NCI-H2227 (cell line): ENCODE data around the gene RITA1.

ENCODE experiments used
- DNase-seq: peaks from one replicate; lab custom pipeline; 2025; ENCODE audit not compliant: unreplicated experiment; lab: John Stamatoyannopoulos, UW

RITA1 gene

DNA sequence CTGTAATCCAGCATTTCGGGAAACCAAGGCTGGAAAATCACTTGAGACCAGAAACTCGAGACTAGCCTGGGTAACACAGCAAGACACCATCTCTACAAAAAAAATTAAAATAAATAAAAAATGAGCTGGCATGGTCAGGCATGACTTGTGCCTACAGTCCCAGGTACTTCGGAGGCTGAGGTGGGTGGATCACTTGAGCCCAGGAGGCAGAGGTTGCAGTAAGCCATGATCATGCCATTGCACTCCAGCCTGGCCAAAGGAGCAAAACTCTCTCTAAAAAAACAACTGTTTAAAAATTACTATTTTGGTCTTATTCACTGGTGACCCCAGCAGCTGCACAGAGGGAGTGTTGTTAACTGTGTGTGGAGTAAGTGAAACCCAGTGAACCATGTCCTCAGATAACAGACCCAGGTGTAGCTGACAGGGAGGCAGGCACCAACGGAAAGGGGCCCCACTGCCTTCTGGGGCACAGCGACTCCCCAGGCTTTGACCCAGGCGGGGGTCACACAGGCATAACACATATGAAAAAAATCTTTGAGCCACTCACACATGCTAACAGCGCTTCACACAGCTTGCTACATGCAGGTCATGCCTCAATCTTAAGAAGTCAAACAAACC, 12.3 kb upstream of the RITA1 start:
- no peak for DNase-seq

DNA sequence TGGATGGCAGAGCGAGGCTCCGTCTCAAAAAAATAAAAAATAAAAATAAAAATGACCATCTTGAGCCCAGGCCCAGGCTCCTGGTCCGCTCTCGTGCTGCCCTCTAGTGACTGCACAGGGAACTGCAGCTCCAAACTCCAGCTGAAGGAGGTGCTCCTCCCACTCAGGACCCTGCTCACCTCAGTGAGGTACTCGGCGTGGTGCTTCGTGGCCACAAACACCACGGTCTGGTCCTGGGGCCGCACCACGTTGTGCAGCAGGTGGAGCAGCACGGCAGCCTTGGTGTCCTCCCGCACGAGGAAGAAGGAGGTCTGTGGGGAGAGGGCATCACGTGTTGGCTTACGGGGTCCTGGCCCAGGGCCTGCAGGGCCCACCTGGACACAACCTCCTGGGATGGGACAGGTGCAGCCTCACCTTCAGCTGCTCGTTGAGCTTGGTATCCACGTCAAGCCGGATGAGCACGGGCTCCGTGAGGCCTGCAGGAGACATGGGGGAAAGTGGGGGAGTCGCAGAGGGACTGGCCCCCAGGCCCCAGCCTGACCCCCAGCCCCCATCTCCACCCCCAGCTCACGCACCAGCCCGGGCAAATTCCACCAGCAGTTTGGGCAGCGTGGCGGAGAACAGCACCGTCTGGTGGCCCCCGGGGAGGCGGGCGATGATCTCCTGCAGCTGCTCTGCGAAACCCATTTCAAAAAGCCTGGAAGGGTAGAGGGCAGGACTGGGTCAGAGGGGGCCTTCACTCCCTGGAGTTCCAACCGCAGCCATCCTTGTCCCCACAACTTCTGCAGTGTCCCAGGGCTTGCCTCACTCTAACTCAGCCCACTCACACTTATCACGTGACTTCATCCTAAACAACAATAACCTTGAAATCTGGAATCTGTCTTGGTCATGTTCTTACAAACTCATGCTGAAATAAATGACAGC, 10.8 kb upstream of the RITA1 start:
- DNase-seq, result peak; percentile 86

DNA sequence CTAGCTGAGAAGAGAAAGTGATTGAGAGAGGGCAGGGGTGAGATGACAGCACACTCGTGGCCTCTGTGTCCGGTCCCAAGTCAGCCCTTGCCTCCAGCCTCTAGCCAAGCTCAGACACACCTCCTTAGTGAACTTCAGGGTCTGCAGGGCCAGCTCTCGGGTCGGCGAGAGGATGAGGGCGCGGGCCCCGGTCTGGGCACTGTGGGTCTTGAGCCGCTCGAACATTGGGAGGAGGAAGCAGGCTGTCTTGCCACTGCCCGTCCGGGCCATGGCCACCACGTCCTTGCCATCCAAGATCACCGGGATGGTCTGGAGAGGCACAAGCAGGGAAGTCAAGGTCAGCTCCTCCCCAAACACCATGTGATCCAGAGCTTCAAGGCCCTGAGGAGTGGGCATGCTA, 6.5 kb upstream of the RITA1 start:
- no peak for DNase-seq

DNA sequence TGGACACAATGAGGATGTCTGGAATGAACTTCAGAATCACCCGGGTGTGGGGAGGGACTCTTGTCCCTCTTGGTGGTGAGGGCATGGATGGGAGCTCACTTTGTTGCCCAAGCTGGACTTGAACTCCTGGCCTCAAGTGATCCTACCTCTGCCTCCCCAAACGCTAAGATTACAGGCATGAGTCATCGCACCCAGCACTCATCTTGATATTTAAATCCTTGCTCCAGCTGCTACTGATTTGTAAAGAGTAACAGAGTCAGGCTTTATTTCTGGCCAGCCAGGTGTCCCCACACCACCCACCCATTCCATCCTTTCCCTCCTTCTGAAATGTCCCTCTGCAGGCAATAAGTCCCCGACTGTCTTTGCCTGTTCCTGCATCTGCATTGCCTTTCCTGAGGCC, 5.2 kb upstream of the RITA1 start:
- DNase-seq, result no peak

DNA sequence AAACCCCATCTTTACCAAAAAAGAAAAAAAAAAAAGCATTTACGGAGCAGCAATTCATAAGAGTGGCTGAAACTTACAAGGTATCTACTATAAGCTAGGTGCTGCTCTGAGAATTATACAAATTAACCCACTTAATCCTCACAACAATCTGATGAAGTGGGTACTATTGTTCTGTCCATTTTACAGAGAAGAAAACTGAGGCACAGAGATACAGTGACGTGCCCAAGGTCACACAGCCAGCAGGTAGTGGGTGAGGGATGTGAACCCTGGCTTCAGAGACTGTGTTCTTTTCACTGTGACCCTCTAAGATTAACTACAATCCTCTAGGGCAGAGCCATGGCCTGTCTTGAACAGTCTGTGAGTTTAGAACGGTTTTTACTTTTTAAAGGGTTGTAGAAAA, 3.5 kb upstream of the RITA1 start:
- no peak for DNase-seq

DNA sequence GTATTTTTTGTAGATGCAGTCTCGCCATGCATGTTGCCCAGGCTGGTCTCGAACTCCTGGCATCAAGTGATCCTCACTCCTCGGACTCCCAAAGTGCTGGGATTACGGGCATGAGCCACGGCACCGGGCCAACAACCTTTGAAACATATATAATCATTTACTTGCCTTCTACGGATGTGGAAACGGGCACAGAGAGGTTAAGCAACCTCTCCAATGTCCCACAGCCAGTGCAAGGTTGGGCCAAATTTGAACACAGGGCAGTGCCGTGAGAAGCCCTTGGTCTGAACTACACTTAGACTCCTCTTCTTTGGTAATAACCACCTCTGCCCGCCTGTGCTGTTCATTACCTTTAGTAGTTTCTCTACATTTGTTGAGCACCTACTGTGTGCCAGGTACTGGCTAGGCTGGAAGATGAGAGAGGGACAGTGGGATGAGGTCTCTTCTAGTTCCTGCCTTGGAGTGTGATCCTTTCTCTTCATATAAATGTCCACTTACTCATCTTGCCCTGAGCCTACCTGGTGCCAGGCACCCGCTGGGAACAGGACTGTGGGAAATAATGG, 2.4 kb upstream of the RITA1 start:
- no peak for DNase-seq

DNA sequence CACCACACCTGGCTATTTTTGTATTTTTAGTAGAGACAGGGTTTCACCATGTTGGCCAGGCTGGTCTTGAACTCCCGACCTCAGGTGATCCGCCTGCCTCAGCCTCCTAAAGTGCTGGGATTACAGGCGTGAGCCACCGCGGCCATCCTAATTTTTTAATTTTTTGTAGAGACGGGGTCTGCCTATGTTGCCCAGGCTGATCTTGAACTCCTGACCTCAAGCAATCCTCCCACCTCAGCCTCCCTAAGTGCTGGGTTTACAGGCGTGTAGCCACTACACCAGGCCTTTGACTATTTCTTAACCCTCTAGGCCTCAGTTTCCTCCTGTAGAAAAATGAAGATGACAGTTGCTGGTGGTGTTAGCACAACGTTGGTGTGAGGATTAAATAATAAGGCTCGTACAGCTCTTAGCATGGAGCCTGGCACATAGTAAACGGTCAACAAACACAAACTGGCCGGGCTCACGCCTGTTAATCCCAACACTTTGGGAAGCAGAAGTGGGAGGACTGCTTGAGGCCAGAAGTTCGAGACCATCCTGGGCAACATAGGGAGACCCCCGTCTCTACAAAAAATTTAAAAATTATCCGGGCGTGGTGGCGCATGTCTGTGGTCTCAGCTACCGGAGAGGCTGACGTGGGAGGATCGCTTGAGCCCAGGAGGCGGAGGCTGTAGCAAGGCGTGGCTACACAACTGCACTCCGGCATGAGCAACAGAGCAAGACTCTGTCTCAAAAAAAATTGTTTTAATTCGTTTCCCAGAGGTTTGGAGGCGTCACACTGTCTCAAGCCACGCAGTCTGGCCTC, 1.2 kb upstream of the RITA1 start:
- peak; percentile 79 for DNase-seq

DNA sequence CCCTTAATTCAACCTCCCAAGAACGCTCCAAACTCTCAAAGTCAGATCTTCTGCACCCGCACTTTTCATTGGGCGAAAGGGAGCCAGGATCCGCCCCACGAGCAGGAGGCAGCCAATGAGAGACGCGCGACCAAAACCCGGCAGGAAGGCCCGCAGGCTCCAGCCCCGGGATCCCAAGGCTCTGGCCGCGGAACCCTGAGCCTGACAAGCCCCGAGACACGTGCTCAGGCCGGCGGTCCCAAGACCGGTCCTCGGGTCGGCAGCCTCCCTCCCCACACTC, 681 bp upstream of the RITA1 start:
- peak; percentile 87 for DNase-seq

DNA sequence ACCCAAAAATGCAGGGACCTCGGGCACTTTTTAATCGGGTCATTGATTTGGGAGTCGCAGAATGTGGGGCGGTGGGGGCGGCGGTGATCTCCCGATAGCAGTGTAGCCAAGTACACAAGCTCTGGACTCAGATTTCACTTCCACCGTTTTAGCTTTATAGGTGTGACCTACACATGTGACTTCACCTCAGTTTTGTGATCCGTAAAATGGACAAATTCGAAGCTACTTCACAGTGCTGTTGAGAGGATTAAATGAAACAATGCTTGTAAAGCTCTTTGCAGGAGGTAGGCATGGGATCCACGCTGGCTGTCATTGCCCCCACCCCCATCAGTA, 478 bp downstream of the RITA1 start:
- DNase-seq, result peak; percentile 52

DNA sequence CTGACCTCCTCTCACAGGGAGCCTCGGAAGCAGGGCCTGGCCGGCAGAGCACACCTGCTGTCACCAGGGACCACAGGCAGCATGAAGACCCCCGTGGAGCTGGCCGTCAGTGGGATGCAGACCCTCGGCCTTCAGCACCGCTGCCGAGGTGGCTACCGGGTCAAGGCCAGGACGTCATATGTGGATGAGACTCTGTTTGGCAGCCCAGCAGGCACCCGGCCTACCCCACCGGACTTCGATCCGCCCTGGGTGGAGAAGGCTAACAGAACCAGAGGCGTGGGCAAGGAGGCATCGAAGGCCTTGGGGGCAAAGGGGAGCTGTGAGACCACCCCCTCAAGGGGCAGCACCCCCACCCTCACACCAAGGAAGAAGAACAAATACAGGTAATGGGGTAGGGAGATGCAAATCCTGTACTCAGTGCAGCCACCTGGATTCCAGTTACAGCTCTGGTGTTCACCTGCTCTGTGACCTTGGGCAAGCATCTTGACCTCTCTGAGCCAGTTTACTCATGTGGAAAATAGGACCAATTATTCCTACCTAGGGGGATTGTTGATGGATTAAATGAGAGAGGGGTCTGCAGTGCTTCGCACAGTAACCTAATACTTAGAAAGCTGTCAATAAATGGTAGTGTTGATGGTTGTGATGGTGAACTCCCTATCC, 1.3 kb downstream of the RITA1 start:
- DNase-seq, result no peak

DNA sequence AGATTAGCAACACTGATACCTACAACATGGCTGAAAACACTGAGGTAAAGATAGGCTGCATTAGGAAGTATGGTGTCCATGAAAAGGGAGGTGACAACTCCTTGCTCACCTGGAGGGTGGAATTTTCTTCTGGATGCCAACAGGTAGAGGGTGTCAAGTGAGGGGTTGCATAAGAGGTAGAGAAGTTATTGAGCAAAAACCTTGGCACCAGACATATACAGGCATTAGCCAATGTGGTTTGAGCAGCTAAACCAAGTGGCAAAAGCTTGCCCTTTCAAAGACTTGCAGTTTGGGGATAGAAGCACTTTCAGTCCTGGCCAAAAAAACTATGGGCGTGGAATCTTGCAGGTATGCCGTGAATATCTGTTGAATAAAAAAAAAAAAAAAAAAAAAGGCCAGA, 3.8 kb downstream of the RITA1 start:
- no peak for DNase-seq

DNA sequence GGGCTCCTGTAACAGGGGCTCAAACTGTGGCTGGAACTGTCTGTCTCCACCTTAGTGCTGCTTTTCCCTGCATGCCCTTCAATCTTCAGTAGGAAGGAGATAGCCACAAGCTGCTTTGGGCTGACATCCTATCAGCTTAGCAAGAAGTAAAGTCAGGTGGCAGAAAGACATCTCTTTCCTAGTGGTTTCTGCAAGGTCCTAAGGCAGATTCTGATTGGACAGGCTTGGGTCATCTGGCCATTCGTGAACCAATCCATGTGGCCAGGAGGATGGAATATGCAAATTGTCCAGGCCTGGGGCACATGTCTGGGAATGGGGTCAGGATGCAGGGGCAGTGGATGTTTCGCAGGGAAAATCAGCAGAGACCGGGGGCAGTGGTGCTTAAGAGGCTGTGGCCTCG, 5.2 kb downstream of the RITA1 start:
- peak; percentile 32 for DNase-seq

DNA sequence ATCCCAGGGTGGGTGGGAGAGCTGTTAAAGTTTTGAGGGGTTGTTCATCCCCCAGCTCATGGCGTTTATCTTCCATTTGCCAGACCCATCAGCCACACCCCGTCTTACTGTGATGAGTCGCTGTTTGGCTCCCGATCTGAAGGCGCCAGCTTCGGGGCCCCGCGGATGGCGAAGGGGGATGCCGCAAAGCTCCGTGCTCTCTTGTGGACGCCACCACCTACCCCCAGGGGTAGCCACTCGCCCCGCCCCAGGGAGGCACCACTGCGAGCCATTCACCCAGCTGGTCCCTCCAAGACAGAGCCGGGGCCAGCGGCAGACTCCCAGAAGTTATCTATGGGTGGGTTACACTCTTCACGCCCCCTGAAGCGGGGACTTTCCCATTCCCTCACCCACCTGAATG, 5.7 kb downstream of the RITA1 start:
- DNase-seq, result no peak

DNA sequence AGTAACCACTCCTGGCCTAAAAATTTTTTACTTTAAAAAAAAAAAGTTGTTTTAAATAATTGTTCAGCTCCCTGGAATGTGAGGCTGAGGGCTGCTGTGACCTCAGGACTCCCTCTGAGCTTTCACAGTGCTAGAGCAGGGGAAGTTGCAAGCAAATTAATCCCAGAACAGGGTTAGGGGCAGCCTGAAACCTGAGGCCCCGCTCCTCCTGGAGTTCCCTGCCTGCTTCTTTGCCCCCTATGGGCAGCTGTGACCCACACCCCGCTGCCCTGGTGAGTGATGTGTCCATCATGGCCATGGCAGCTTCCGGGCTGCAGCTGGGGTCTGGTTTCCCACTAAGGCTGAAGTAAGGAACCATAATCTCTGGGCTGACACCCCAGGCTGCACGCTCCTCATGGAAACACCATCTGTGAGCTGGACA, 9.5 kb downstream of the RITA1 start:
- no peak for DNase-seq

DNA sequence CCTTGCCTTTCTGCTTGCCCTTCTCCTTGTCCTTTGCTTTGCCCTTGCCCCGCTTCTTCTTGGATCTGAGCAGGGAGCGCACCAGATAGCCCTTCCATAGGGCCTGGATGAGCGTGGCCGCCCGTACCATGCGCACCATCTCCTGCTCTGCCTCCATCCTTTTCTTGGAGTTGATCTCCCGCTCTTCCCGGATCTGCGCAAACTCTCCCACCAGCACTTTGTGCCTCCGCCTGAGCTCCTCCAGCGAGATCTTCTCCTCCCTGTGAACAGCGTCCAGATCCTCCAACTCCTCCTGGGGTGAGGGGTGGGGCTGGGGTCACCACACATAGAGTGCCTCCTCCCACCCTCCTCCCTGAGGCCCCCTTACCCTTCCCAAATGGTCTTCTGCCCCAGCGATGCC, 10.1 kb downstream of the RITA1 start:
- DNase-seq, result no peak

DNA sequence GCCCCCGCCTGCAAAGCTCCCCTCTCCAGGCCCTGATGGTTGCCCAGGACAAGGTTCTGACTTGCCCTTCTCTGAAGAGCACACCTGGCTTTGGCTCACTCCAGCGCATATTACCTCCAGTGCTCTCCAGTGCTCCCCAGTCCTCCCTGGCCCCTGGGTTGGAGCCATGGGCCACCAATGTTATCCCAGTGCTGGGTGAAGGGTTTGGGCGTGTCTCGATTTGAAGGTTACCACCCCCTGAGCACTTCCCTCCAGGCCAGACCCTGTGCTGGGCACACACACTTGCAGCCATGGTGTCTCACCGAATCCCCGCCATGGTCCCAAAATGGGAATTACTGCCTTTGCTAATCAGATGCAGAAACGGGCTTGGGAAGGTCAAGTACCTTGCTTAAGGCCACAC, 11.1 kb downstream of the RITA1 start:
- DNase-seq, result no peak

DNA sequence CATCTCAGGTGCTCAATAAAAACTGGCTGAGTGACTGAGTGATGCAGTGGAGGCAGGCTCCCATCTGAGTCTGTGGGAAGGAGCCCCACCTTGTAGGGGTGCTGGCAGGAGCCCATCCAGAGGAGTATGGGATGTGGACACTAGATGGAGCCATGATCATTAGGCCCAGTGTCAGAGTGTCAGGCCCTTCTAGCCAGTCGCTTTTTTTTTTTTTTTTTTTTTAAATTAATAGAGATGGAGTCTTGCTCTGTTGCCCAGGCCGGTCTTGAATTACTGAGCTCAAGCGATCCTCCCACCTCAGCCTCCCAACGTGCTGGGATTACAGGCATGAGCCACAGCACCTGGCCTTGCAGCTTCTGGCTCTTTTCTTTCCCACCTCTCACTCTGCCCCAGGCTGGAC, 11.5 kb downstream of the RITA1 start:
- peak; percentile 16 for DNase-seq

DNA sequence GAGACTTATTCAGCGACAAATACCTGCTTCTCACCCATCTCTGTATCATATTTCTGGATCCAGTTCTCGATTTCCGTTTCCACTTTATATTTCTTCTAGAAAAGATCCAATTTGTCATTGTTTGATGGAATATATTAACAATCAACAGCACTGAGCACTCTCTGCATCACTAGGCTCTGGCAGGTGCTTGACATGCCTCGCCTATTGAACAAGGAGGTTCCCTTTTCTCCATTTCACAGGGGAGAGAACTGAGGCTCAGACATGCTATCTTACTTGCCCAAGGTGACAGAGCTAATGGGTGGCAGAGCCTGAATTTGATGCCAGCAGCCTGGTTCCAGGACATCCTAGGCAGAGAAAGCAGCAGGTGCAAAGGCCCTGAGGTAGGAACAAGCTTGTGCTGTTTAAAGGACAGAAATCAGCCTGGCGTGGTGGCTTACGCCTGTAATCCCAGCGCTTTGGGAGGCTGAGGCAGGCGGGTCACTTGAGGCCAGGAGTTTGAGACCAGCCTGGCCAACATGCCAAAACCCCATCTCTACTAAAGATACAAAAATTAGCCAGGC, 12.1 kb downstream of the RITA1 start:
- DNase-seq, result no peak

DNA sequence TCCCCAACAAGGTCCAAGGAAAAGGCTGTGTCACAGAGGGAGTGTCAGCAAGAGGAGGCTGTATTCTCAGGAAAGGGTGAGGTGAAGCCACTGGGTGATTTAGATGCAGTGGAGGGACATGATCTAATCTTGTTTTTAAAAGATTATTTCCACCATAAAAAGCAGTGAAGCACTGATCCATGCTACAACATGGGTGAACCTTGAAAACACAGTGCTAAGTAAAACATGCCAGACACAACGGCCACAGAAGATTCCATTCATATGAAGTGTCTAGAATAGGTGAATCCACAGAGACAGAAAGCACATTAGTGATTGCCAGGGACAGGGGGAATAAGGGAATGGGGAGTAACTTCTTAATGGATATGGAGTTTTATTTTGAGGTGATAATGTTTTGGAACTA, 12.8 kb downstream of the RITA1 start:
- no peak for DNase-seq

DNA sequence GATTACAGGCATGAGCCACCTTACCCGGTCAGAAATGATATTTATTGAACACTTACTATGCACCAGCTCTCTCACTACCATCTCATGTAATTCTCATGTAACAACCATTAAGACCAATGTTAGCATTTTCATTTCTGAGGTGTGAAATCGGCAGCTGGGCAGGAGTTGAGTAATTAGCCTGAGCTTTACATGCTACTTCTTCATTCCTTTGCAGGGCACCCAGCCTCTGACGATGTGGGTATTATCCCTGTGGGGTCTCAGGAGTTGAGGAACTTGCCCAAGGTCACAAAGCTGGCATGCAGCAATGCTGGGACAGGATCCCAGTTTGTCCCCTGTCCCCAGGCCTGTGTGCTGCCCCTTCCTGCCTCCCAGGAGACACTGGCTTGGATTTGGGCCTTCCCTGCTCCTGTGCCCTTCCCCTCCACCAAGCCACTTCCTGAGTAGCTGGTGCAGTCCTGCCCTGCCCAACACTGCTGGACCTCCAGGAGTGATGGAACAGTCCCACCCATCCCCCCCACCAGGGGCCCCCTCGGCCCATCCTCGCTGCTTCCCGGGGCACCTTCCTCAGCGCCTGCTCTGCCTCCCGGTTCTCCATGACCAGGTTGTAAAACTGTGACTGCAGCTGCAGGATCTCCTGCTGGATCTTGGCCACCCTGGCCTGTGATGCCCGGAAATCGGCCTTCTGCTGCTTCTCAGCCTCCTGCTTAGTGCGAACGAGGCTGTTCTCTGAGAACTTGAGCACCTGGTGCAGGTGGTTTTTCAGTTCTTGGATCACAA, 14.7 kb downstream of the RITA1 start:
- DNase-seq, result no peak
